Skeletal muscle tissue (tissue), 4 donors: ENCODE results near the gene CTDSPL2. TPM values are rescaled to one million over a fixed set of nuclear protein-coding genes. Genes with fewer than 3 reads are reported as not detected.
"Not testable (repeated sequence)": the region's sequence is repeated elsewhere in the genome, so short reads cannot be mapped to it uniquely, and the experiment has no call there.

Experiments
- H3K27ac ChIP-seq: one replicate; pipeline ENCODE4 v1.7.0; 2013; ENCODE audit warnings: mild to moderate bottlenecking, low read depth, low read length, inconsistent platforms
- H3K27me3 ChIP-seq, 3 donors: one replicate each; pipeline ENCODE4 v1.7.0; 2013; ENCODE audit warnings: low read length in 3 of 3; ENCODE audit not compliant: control insufficient read depth in 3 of 3, insufficient read depth in 3 of 3
- H3K36me3 ChIP-seq, 3 donors: one replicate each; pipeline ENCODE4 v1.7.0; 2013; ENCODE audit warnings: low read length in 3 of 3; ENCODE audit not compliant: control insufficient read depth in 3 of 3, insufficient read depth in 3 of 3
- H3K4me1 ChIP-seq, 3 donors: one replicate each; pipeline ENCODE4 v1.7.0; 2013; ENCODE audit warnings: low read length in 3 of 3, mild to moderate bottlenecking in 3 of 3; ENCODE audit not compliant: control insufficient read depth in 3 of 3, insufficient read depth in 3 of 3
- H3K4me3 ChIP-seq, 3 donors: one replicate each; pipeline ENCODE4 v1.7.0; 2013; ENCODE audit warnings: low read length in 3 of 3
- H3K9ac ChIP-seq, 3 donors: one replicate each; pipeline ENCODE4 v1.7.0; 2013; ENCODE audit warnings: low read length in 3 of 3, mild to moderate bottlenecking in 3 of 3, moderate library complexity in 2 of 3, low read depth in 1 of 3
- H3K9me3 ChIP-seq, 3 donors: one replicate each; pipeline ENCODE4 v1.7.0; 2013; ENCODE audit warnings: low read length in 3 of 3; ENCODE audit not compliant: control insufficient read depth in 3 of 3
- total RNA-seq: library from RNA; depleted of rRNA; stranded (reverse); fragments of >200 nt; gene quantifications from one replicate; pipeline ENCODE4 v1.2.3, GENCODE V29; 2014
- donor health status: Osteomylitis.

Gene CTDSPL2
- total RNA-seq, 1 donor from 2014 or later, result 59.5 TPM

GRCh38 chr15:44536302-44536961 lies 109.0 kb downstream of the CTDSPL2 start:
- H3K27me3 ChIP-seq, result no peaks in the 10 kb centered on the region
- H3K4me1 ChIP-seq, result peaks cover 14 to 35% (median 23%) of the 10 kb centered on the region in 3 donors
- peak overlapping the region; percentile 94 for H3K27ac ChIP-seq
- H3K9ac ChIP-seq, result peak overlapping the region; percentile 85 to 95 (median 91)
- peak overlapping the region; percentile 85 to 95 (median 93) for H3K4me3 ChIP-seq
- no peaks in the 10 kb centered on the region for H3K9me3 ChIP-seq
- peaks cover 0 to 11% (median 4%) of the 10 kb centered on the region in 3 donors for H3K36me3 ChIP-seq

- H3K27ac ChIP-seq, result peak within 1 kb of the TSS; percentile 99
- H3K4me3 ChIP-seq, result peak within 1 kb of the TSS; percentile 93 to 95 (median 93)
- H3K36me3 ChIP-seq, result peaks cover 0 to 11% (median 4%) of the 10 kb centered on the region in 3 donors
- peak within 1 kb of the TSS; percentile 91 to 97 (median 96) for H3K9ac ChIP-seq
- H3K4me1 ChIP-seq, result peaks cover 14 to 41% (median 23%) of the 10 kb centered on the region in 3 donors
- no peaks in the 10 kb centered on the region for H3K9me3 ChIP-seq
- H3K27me3 ChIP-seq, result no peaks in the 10 kb centered on the region
Measured at GRCh38 chr15:44536962-44537734, 109.7 kb downstream of the CTDSPL2 start, which contains the start of gene EIF3J. TSS of gene EIF3J (plus strand) at chr15:44537147. CDS start at chr15:44537195, 48 bp downstream.

GRCh38 chr15:44537735-44538240 lies 110.4 kb downstream of the CTDSPL2 start:
- Histone ChIP-seq H3K4me3 (peak overlapping the region; percentile 90 to 93 (median 90)), H3K27ac (peak overlapping the region; percentile 99), H3K4me1 (peaks cover 15 to 42% (median 23%) of the 10 kb centered on the region in 3 donors), H3K36me3 (peaks cover 0 to 11% (median 4%) of the 10 kb centered on the region in 3 donors), H3K9ac (peak overlapping the region; percentile 91 to 97 (median 96)), H3K9me3 (no peaks in the 10 kb centered on the region), H3K27me3 (no peaks in the 10 kb centered on the region)

- Histone ChIP-seq H3K27me3 (no peaks in the 10 kb centered on the region), H3K4me1 (peaks cover 14 to 37% (median 22%) of the 10 kb centered on the region in 3 donors), H3K36me3 (peaks cover 0 to 8% (median 0%) of the 10 kb centered on the region in 3 donors), H3K27ac (peak overlapping the region; percentile 72), H3K9ac (peak overlapping the region in 1 of 3 donors; percentile 42), H3K9me3 (no peaks in the 10 kb centered on the region), H3K4me3 (no peak overlapping the region)
Measured at GRCh38 chr15:44541282-44541958, 114.0 kb downstream of the CTDSPL2 start.

GRCh38 chr15:44542596-44542995 lies 115.2 kb downstream of the CTDSPL2 start:
- Histone ChIP-seq H3K4me1 (peaks cover 18 to 35% (median 22%) of the 10 kb centered on the region in 3 donors), H3K27ac (peak overlapping the region; percentile 72), H3K4me3 (peak overlapping the region in 1 of 3 donors; percentile 26), H3K27me3 (no peaks in the 10 kb centered on the region), H3K9me3 (no peaks in the 10 kb centered on the region), H3K36me3 (peaks cover 0 to 8% (median 0%) of the 10 kb centered on the region in 3 donors), H3K9ac (peak overlapping the region in 2 of 3 donors; percentile 18 to 42)

- H3K9ac ChIP-seq, H3K27ac ChIP-seq, H3K36me3 ChIP-seq, H3K27me3 ChIP-seq, H3K4me3 ChIP-seq, H3K9me3 ChIP-seq: not testable (repeated sequence)
- peaks cover 10 to 24% (median 14%) of the 10 kb centered on the region in 3 donors for H3K4me1 ChIP-seq
Measured at GRCh38 chr15:44544745-44545144, 117.3 kb downstream of the CTDSPL2 start.

GRCh38 chr15:44545913-44546802 lies 118.7 kb downstream of the CTDSPL2 start:
- Histone ChIP-seq H3K9me3 (no peaks in the 10 kb centered on the region), H3K27me3 (no peaks in the 10 kb centered on the region), H3K4me3 (no peak overlapping the region), H3K9ac (peak overlapping the region in 1 of 3 donors; percentile 7), H3K36me3 (peaks cover 0 to 5% (median 0%) of the 10 kb centered on the region in 3 donors), H3K27ac (peak overlapping the region; percentile 2), H3K4me1 (peaks cover 9 to 20% (median 14%) of the 10 kb centered on the region in 3 donors)

GRCh38 chr15:44549152-44549551 lies 121.7 kb downstream of the CTDSPL2 start:
- H3K9ac ChIP-seq, H3K4me1 ChIP-seq, H3K9me3 ChIP-seq, H3K27ac ChIP-seq, H3K27me3 ChIP-seq, H3K4me3 ChIP-seq: not testable (repeated sequence)
- H3K36me3 ChIP-seq, result peaks cover 3 to 17% (median 10%) of the 10 kb centered on the region in 3 donors

- Histone ChIP-seq H3K36me3 (peaks cover 3 to 24% (median 16%) of the 10 kb centered on the region in 3 donors), H3K4me3 (no peak overlapping the region), H3K9me3 (no peaks in the 10 kb centered on the region), H3K4me1 (peaks cover 8 to 16% (median 10%) of the 10 kb centered on the region in 3 donors), H3K27me3 (no peaks in the 10 kb centered on the region), H3K9ac (no peak overlapping the region), H3K27ac (no peak overlapping the region)
Measured at GRCh38 chr15:44550256-44550655, 122.8 kb downstream of the CTDSPL2 start.
